Testis (tissue), 3 donors: ENCODE data around the gene LUC7L2. TPM values are rescaled to one million over a fixed set of nuclear protein-coding genes. Genes with fewer than 3 reads are reported as not detected.

Experiments used
- DNase-seq: peaks from one replicate; pipeline ENCODE4 v3.0.0-alpha.2; 2019
- H3K27ac ChIP-seq, 2 donors: fragments of 200-600 bp; sonication (generic); one replicate each; pipeline ENCODE4 v1.5.1; 2019
- H3K27me3 ChIP-seq: fragments of 200-600 bp; sonication (generic); one replicate; pipeline ENCODE4 v1.5.1; 2019
- H3K36me3 ChIP-seq: fragments of 200-600 bp; sonication (generic); one replicate; pipeline ENCODE4 v1.5.1; 2017; ENCODE audit warnings: low read depth; ENCODE audit errors: missing control alignments
- H3K4me1 ChIP-seq: fragments of 200-600 bp; sonication (generic); one replicate; pipeline ENCODE4 v1.5.1; 2019
- H3K4me3 ChIP-seq, 2 donors: fragments of 200-600 bp; sonication (generic); one replicate each; pipeline ENCODE4 v1.5.1; 2017 to 2019
- H3K9me3 ChIP-seq: fragments of 200-600 bp; sonication (generic); one replicate; pipeline ENCODE4 v1.5.1; 2017
- POLR2A ChIP-seq: fragments of 450-650 bp; IDR thresholded peaks from one replicate; pipeline ENCODE4 v1.6.1; 2017; ENCODE audit warnings: antibody characterized with exemption, mild to moderate bottlenecking, moderate library complexity
- WGBS, 2 donors: methylation state at CpG; one replicate each; pipeline ENCODE4 v1.1.5; 2018; 5-methylcytosine and 5-hydroxymethylcytosine counted together
- intact Hi-C: fragments of 100-400 bp; cut with DNase I; formaldehyde crosslinking; loops from one replicate; pipeline ENCODE4 v1.15.1; 2023; ENCODE audit warnings: low total_unique reads
- polyA plus RNA-seq: library from polyadenylated mRNA; stranded (reverse); fragments of 350-450 nt; fragmentation: Illumina TruSeq; extraction: RNeasy Lipid Tissue Mini Kit (QIAGEN cat#74804); gene quantifications from one replicate; pipeline ENCODE4 v1.2.3, GENCODE V29; 2014; ENCODE audit warnings: low read depth, low replicate concordance; ENCODE audit not compliant: insufficient read depth
- total RNA-seq, 2 donors: library from RNA; depleted of rRNA; stranded (reverse); fragments of >200 nt; gene quantifications; one replicate each; pipeline ENCODE4 v1.2.3, GENCODE V29; 2016
- TF ChIP-seq, protein P1 (sequence below), 3 experiments: fragments of 450-650 bp in 2 of 3; fragments of 200-600 bp in 1 of 3; sonication (generic) in 1 of 3; IDR thresholded peaks; one replicate each; pipeline ENCODE4 v1.5.1; 2016 to 2019; ENCODE audit warnings: antibody characterized with exemption in 3 of 3, mild to moderate bottlenecking in 2 of 3, moderate library complexity in 1 of 3

Gene LUC7L2
- total and polyA plus RNA-seq, 3 donors from 2014 or later: 73.2 to 136 (median 109) TPM

DNA sequence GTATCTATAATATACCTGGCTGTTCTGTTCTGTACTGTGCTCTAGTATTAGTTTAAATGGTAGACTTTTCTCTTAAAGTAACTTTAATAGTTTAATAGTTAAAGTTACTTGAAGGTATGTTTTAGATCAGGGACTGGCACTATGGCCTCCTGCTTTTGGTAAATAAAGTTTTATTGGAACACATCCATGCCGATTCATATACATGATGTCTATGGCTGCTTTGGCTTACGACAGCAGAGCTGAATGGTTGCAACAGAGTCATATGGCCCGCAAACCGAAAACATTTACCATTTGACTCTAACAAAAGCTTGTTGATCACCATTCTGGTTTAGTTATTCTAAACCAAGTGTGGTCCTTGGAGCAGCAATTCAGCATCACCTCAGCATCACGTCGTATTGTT is 6.7 kb downstream of the LUC7L2 start:
- Histone ChIP-seq H3K27me3 (no peaks in the 10 kb centered on the region), H3K9me3 (no peaks in the 10 kb centered on the region), H3K27ac (no peak overlapping the region), H3K4me1 (peaks cover 66% of the 10 kb centered on the region), H3K4me3 (no peak overlapping the region), H3K36me3 (no peaks in the 10 kb centered on the region)
- WGBS, 2 donors: 91 to 96% methylated on average over 6 of the region's 6 CpGs
- TF ChIP-seq, protein P1, sequence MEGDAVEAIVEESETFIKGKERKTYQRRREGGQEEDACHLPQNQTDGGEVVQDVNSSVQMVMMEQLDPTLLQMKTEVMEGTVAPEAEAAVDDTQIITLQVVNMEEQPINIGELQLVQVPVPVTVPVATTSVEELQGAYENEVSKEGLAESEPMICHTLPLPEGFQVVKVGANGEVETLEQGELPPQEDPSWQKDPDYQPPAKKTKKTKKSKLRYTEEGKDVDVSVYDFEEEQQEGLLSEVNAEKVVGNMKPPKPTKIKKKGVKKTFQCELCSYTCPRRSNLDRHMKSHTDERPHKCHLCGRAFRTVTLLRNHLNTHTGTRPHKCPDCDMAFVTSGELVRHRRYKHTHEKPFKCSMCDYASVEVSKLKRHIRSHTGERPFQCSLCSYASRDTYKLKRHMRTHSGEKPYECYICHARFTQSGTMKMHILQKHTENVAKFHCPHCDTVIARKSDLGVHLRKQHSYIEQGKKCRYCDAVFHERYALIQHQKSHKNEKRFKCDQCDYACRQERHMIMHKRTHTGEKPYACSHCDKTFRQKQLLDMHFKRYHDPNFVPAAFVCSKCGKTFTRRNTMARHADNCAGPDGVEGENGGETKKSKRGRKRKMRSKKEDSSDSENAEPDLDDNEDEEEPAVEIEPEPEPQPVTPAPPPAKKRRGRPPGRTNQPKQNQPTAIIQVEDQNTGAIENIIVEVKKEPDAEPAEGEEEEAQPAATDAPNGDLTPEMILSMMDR (IDR thresholded peaks at IDR 0.05): no peak
- DNase-seq: no peak
- intact Hi-C loops: no loop called here

- Histone ChIP-seq H3K36me3 (no peaks in the 10 kb centered on the region), H3K9me3 (no peaks in the 10 kb centered on the region), H3K27me3 (no peaks in the 10 kb centered on the region), H3K4me3 (no peak overlapping the region), H3K27ac (peak overlapping the region in 1 of 2 donors; percentile 3), H3K4me1 (peaks cover 65% of the 10 kb centered on the region)
- WGBS, 2 donors: 56 to 58% methylated on average over 6 of the region's 6 CpGs
- intact Hi-C loops: no loop called here
- TF ChIP-seq, protein P1 (IDR thresholded peaks at IDR 0.05): no peak
- TF ChIP-seq POLR2A: no peak
- no peak for DNase-seq
Observed at GRCh38 chr7:139367438-139368155, 7.9 kb downstream of the LUC7L2 start.

GRCh38 chr7:139370301-139370942 is 10.7 kb downstream of the LUC7L2 start:
- no peaks in the 10 kb centered on the region for H3K9me3 ChIP-seq
- TF ChIP-seq, protein P1 (IDR thresholded peaks at IDR 0.05): no peak
- TF ChIP-seq POLR2A: no peak
- H3K36me3 ChIP-seq: no peaks in the 10 kb centered on the region
- no peaks in the 10 kb centered on the region for H3K27me3 ChIP-seq
- intact Hi-C loops: no loop called here
- H3K4me3 ChIP-seq: no peak overlapping the region
- WGBS, 2 donors: 52 to 65% methylated on average over 5 of the region's 5 CpGs
- H3K27ac ChIP-seq: peak overlapping the region; percentile 3 to 67
- DNase-seq: peak; percentile 56
- H3K4me1 ChIP-seq: peaks cover 44% of the 10 kb centered on the region

- WGBS, 2 donors: 68 to 72% methylated on average over 1 of the region's 1 CpG
- no peaks in the 10 kb centered on the region for H3K36me3 ChIP-seq
- intact Hi-C loops: no loop called here
- no peak overlapping the region for H3K4me3 ChIP-seq
- no peaks in the 10 kb centered on the region for H3K9me3 ChIP-seq
- H3K27me3 ChIP-seq: no peaks in the 10 kb centered on the region
- DNase-seq: no peak
- peaks cover 44% of the 10 kb centered on the region for H3K4me1 ChIP-seq
- TF ChIP-seq POLR2A: no peak
- TF ChIP-seq, protein P1 (IDR thresholded peaks at IDR 0.05): no peak
- H3K27ac ChIP-seq: peak overlapping the region; percentile 3 to 67
Observed at GRCh38 chr7:139370943-139371313, 11.2 kb downstream of the LUC7L2 start.
